Right ventricle myocardium inferior (tissue), 1 donor: ENCODE results near the gene C2. TPM values are rescaled to one million over a fixed set of nuclear protein-coding genes. Genes with fewer than 3 reads are reported as not detected.
"Not testable (repeated sequence)": the region's sequence is repeated elsewhere in the genome, so short reads cannot be mapped to it uniquely, and the experiment has no call there.

Experiments used
- ATAC-seq: fragments of 200-7000 bp; cut with Tn5 transposase; one replicate; pipeline ENCODE4 v1.9.1; 2020; ENCODE audit warnings: mild to moderate bottlenecking, moderate library complexity
- DNase-seq: peaks from one replicate; pipeline ENCODE4 v3.0.0; 2021; ENCODE audit errors: missing footprints
- intact Hi-C: fragments of 100-400 bp; cut with DNase I; formaldehyde crosslinking; loops from one replicate; pipeline ENCODE4 v1.11.0; 2022
- total RNA-seq: library from RNA; stranded (reverse); fragmentation: NEBNext Ultra II Directional; extraction: Animal tissue kit (Norgen Biotek cat#: 25700); gene quantifications from one replicate; pipeline ENCODE4 v1.2.1, GENCODE V29; 2021
- donor health status: DM: no; HTN: yes; CAD: no; lungs with severe emphysema.

The C2 gene
- total RNA-seq, 1 donor from 2014 or later = 8.9 TPM

- peak; percentile 70 for ATAC-seq
- intact Hi-C loops = no loop called here
Measured at GRCh38 chr6:31897612-31898382, 29.7 kb upstream of the C2 start, which contains the start of gene EHMT2. TSS of gene EHMT2 (minus strand) at chr6:31897698. CDS start at chr6:31897677, 21 bp downstream.

GRCh38 chr6:31898383-31899011, 29.0 kb upstream of the C2 start:
- intact Hi-C loops = no loop called here
- ATAC-seq (no peak), DNase-seq (no peak)

More at GRCh38 chr6:31897612-31898382, 29.7 kb upstream of the C2 start, which contains the start of gene EHMT2:
- peak; percentile 91 for DNase-seq

- ATAC-seq (no peak), DNase-seq (no peak)
- intact Hi-C loops = no loop called here
Measured at GRCh38 chr6:31899215-31899614, 28.3 kb upstream of the C2 start.

- intact Hi-C loops = loop anchor here (5.0 kb wide), 1 partner anchor 57 kb away; the partner anchor contains the start of genes NELFE and SKIC2
- no peak for DNase-seq
- no peak for ATAC-seq
Measured at GRCh38 chr6:31899882-31900722, 27.4 kb upstream of the C2 start.

GRCh38 chr6:31900917-31901414, 26.6 kb upstream of the C2 start:
- ATAC-seq (no peak), DNase-seq (no peak)
- intact Hi-C loops = loop anchor here (5.0 kb wide), 1 partner anchor 56 kb away; the partner anchor contains the start of genes NELFE and SKIC2

- DNase-seq (peak; percentile 81), ATAC-seq (peak; percentile 24)
- intact Hi-C loops = loop anchor here (5.0 kb wide), 1 partner anchor 56 kb away; the partner anchor contains the start of genes NELFE and SKIC2
Measured at GRCh38 chr6:31901415-31901952, 26.0 kb upstream of the C2 start.

GRCh38 chr6:31901953-31902643, 25.4 kb upstream of the C2 start, which contains the start of gene ZBTB12:
TSS of gene ZBTB12 (minus strand) at chr6:31902086. CDS start at chr6:31901305, 781 bp downstream.
- DNase-seq (peak; percentile 93), ATAC-seq (peak; percentile 85)
- intact Hi-C loops = loop anchor here (1.0 to 5.0 kb wide), 2 partner anchors 55 to 282 kb away; partner anchors contain the start of genes NELFE, PRRC2A and SKIC2

GRCh38 chr6:31903957-31904356, 23.6 kb upstream of the C2 start:
- no peak for ATAC-seq
- intact Hi-C loops = loop anchor here (5.0 kb wide), 1 partner anchor 53 kb away; the partner anchor contains the start of genes NELFE and SKIC2
- DNase-seq = no peak

GRCh38 chr6:31905041-31905440, 22.5 kb upstream of the C2 start:
- ATAC-seq (no peak), DNase-seq (no peak)
- intact Hi-C loops = loop anchor here (5.0 kb wide), 1 partner anchor 162 kb away; no protein-coding TSS in a partner anchor

GRCh38 chr6:31906122-31906521, 21.4 kb upstream of the C2 start:
- no peak for DNase-seq
- no peak for ATAC-seq
- intact Hi-C loops = loop anchor here (5.0 kb wide), 1 partner anchor 161 kb away; no protein-coding TSS in a partner anchor

GRCh38 chr6:31906727-31907126, 20.8 kb upstream of the C2 start:
- intact Hi-C loops = loop anchor here (5.0 kb wide), 1 partner anchor 161 kb away; no protein-coding TSS in a partner anchor
- ATAC-seq = not testable (repeated sequence)

GRCh38 chr6:31907158-31907813, 20.2 kb upstream of the C2 start:
- ATAC-seq (peak; percentile 14), DNase-seq (no peak)
- intact Hi-C loops = loop anchor here (5.0 kb wide), 1 partner anchor 160 kb away; no protein-coding TSS in a partner anchor

More at GRCh38 chr6:31906727-31907126, 20.8 kb upstream of the C2 start:
- DNase-seq = not testable (repeated sequence)

- intact Hi-C loops = loop anchor here (5.0 kb wide), 1 partner anchor 159 kb away; no protein-coding TSS in a partner anchor
- not testable (repeated sequence) for ATAC-seq, DNase-seq
Measured at GRCh38 chr6:31908255-31908654, 19.3 kb upstream of the C2 start.

GRCh38 chr6:31908791-31909190, 18.7 kb upstream of the C2 start:
- DNase-seq = no peak
- intact Hi-C loops = loop anchor here (5.0 kb wide), 1 partner anchor 159 kb away; no protein-coding TSS in a partner anchor
- no peak for ATAC-seq

GRCh38 chr6:31909298-31909697, 18.2 kb upstream of the C2 start:
- not testable (repeated sequence) for DNase-seq, ATAC-seq
- intact Hi-C loops = loop anchor here (5.0 kb wide), 1 partner anchor 158 kb away; no protein-coding TSS in a partner anchor

- ATAC-seq (no peak), DNase-seq (no peak)
- intact Hi-C loops = no loop called here
Measured at GRCh38 chr6:31911826-31912585, 15.5 kb upstream of the C2 start.
